ENCODE measurements around the gene ITGA4. TPM values are rescaled to one million over a fixed set of nuclear protein-coding genes. Genes with fewer than 3 reads are reported as not detected.

Gene ITGA4
- total RNA-seq, 2 donors from 2014 or later: 4.1 to 6.7 TPM

DNA sequence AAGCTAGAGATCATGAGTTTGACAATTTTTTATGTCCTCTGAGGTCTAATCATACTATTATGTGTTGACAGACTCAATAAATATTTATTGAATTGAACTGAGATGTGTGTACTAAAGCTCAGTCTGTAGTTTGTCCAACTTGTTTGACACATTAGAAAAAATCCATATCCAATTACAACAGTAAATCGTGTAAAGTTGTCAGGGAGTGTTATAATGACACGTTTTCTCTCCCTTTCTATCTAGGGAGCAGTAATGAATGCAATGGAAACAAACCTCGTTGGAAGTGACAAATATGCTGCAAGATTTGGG lies 28.4 kb downstream of the ITGA4 start:
- TF ChIP-seq, protein P1, sequence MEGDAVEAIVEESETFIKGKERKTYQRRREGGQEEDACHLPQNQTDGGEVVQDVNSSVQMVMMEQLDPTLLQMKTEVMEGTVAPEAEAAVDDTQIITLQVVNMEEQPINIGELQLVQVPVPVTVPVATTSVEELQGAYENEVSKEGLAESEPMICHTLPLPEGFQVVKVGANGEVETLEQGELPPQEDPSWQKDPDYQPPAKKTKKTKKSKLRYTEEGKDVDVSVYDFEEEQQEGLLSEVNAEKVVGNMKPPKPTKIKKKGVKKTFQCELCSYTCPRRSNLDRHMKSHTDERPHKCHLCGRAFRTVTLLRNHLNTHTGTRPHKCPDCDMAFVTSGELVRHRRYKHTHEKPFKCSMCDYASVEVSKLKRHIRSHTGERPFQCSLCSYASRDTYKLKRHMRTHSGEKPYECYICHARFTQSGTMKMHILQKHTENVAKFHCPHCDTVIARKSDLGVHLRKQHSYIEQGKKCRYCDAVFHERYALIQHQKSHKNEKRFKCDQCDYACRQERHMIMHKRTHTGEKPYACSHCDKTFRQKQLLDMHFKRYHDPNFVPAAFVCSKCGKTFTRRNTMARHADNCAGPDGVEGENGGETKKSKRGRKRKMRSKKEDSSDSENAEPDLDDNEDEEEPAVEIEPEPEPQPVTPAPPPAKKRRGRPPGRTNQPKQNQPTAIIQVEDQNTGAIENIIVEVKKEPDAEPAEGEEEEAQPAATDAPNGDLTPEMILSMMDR (IDR thresholded peaks at IDR 0.05): no peak
- Histone ChIP-seq H3K9ac (ENCODE audit: low read depth in 2 of 2, low read length in 2 of 2) (no peak overlapping the region), H3K27ac (no peak overlapping the region), H3K4me3 (no peak overlapping the region), H3K9me3 (no peaks in the 10 kb centered on the region), H3K4me1 (no peaks in the 10 kb centered on the region), H3K36me3 (no peaks in the 10 kb centered on the region), H3K27me3 (no peaks in the 10 kb centered on the region)
- intact Hi-C loops (cut with DNase I): no loop called here
- DNase-seq: no peak

DNA sequence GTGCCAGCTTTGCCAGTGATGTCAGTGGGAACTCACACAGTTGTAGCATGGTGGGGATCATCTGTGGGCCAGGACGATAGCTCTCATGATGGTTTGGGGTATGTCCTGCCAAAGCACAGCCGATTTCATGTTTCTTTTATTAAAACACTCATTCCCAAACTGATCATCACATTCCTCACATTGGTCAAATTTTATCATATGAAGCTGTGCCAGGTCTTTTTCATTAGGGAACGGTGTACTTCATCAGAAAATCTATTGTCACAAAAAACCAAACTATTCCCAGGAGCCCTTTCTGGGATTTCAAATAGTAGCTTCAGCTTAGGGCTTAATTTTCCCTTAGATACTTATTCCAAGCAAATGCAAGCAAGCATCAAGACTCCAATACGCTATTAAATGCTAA lies 42.0 kb downstream of the ITGA4 start:
- Histone ChIP-seq H3K9ac (ENCODE audit: low read depth in 2 of 2, low read length in 2 of 2) (no peak overlapping the region), H3K27ac (no peak overlapping the region), H3K27me3 (no peaks in the 10 kb centered on the region), H3K36me3 (no peaks in the 10 kb centered on the region), H3K9me3 (no peaks in the 10 kb centered on the region), H3K4me1 (no peaks in the 10 kb centered on the region), H3K4me3 (no peak overlapping the region)
- DNase-seq: no peak
- intact Hi-C loops (cut with DNase I): no loop called here
- TF ChIP-seq, protein P1 (IDR thresholded peaks at IDR 0.05): no peak

DNA sequence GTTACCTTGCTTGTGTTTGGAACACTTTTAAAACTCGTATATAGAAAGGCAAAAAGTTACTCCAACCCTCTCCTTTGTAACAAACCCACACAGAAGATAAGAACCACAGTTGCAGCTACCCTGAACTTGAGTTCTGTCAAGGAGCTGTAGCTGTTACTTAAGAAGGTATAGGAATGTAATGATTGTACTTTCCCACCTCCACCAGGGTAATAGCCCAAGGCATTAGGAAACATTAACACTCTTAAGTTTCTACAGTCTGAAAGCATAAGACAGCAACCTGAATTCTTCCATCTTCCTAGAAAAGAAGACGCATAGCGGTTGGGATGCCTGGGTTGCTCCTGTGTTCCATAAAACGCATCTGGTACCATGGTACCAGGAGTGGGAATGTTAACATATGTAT lies 43.0 kb downstream of the ITGA4 start:
- DNase-seq: no peak
- no peaks in the 10 kb centered on the region for H3K9me3 ChIP-seq
- TF ChIP-seq, protein P1 (IDR thresholded peaks at IDR 0.05): no peak
- no peak overlapping the region for H3K9ac ChIP-seq (ENCODE audit: low read depth in 2 of 2, low read length in 2 of 2)
- H3K4me1 ChIP-seq: no peaks in the 10 kb centered on the region
- no peak overlapping the region for H3K27ac ChIP-seq
- intact Hi-C loops (cut with DNase I): no loop called here
- no peaks in the 10 kb centered on the region for H3K36me3 ChIP-seq
- H3K27me3 ChIP-seq: no peaks in the 10 kb centered on the region
- H3K4me3 ChIP-seq: no peak overlapping the region

DNA sequence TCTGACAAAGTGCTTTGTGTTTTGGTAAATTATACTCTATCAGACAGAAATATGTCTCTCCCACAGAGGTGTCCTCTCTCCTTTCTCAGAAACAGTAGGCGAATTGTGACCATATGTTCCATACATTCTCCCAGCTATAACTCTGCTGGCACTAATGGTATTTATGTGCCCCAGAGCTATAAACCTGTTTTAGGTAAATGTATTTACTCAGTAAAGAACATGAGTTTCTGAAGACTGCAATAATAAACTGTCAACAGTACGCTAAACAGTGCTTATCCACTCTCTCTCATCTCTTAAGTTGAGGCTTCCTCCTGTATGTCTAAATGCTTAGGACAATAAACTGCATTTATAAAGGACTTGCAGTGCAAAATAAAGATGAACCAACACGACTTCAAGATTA lies 58.5 kb downstream of the ITGA4 start:
- Histone ChIP-seq H3K9ac (ENCODE audit: low read depth in 2 of 2, low read length in 2 of 2) (no peak overlapping the region), H3K27ac (no peak overlapping the region), H3K9me3 (no peaks in the 10 kb centered on the region), H3K4me3 (no peak overlapping the region), H3K4me1 (no peaks in the 10 kb centered on the region), H3K36me3 (no peaks in the 10 kb centered on the region), H3K27me3 (no peaks in the 10 kb centered on the region)
- TF ChIP-seq, protein P1 (IDR thresholded peaks at IDR 0.05): no peak
- DNase-seq: no peak
- intact Hi-C loops (cut with DNase I): no loop called here

DNA sequence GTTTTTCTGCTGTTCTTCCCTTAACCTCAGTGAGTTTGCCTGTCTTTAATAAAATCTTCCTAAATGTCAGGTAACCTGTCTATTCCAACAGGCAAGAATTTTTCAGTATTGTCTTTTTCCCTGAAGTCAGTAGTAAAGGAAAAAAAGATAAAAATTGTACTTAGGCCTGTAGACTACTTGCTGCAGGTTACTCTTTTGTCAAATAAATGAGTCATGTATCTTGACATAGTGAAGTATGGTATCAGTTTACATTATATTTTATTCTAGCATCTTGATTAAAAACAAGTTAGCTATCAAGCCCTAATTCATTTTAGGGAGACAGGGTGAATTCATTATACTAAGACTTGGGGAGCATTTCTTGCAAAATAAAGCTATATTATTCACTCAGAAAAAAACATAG lies 59.8 kb downstream of the ITGA4 start:
- no peak for DNase-seq
- Histone ChIP-seq H3K9ac (ENCODE audit: low read depth in 2 of 2, low read length in 2 of 2) (no peak overlapping the region), H3K9me3 (no peaks in the 10 kb centered on the region), H3K27ac (no peak overlapping the region), H3K4me1 (no peaks in the 10 kb centered on the region), H3K4me3 (no peak overlapping the region), H3K36me3 (no peaks in the 10 kb centered on the region), H3K27me3 (no peaks in the 10 kb centered on the region)
- TF ChIP-seq, protein P1 (IDR thresholded peaks at IDR 0.05): no peak
- intact Hi-C loops (cut with DNase I): no loop called here
